Panc1 (cell line): Measurements from ENCODE around the gene RIOX2.

Experiments
- POLR2AphosphoS5 ChIP-seq: IDR thresholded peaks from 2 replicates; pipeline ENCODE4 v1.6.1; 2012; ENCODE audit warnings: mild to moderate bottlenecking, low read depth, low read length, moderate library complexity
- TF ChIP-seq, protein P1 (sequence below): fragments of 450-650 bp; IDR thresholded peaks from 2 replicates; pipeline ENCODE4 v1.5.1; 2017; ENCODE audit warnings: mild to moderate bottlenecking

GRCh38 chr3:97948351-97949109, 23.7 kb downstream of the RIOX2 start:
- TF ChIP-seq, protein P1, sequence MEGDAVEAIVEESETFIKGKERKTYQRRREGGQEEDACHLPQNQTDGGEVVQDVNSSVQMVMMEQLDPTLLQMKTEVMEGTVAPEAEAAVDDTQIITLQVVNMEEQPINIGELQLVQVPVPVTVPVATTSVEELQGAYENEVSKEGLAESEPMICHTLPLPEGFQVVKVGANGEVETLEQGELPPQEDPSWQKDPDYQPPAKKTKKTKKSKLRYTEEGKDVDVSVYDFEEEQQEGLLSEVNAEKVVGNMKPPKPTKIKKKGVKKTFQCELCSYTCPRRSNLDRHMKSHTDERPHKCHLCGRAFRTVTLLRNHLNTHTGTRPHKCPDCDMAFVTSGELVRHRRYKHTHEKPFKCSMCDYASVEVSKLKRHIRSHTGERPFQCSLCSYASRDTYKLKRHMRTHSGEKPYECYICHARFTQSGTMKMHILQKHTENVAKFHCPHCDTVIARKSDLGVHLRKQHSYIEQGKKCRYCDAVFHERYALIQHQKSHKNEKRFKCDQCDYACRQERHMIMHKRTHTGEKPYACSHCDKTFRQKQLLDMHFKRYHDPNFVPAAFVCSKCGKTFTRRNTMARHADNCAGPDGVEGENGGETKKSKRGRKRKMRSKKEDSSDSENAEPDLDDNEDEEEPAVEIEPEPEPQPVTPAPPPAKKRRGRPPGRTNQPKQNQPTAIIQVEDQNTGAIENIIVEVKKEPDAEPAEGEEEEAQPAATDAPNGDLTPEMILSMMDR, result no peak
- no peak for TF ChIP-seq POLR2AphosphoS5
